ENCODE data around the gene PPM1E.

The PPM1E gene

GRCh38 chr17:58969612-58970011, 214.0 kb downstream of the PPM1E start:
- Histone ChIP-seq H3K9ac (ENCODE audit: insufficient read length, low read depth) (no peak overlapping the region), H3K36me3 (ENCODE audit: insufficient read depth, insufficient read length, low read length) (no peaks in the 10 kb centered on the region), H3K4me1 (ENCODE audit: insufficient read depth, insufficient read length) (no peaks in the 10 kb centered on the region), H3K9me3 (ENCODE audit: insufficient read depth, low read length) (no peaks in the 10 kb centered on the region), H3K4me3 (ENCODE audit: insufficient read length, low read depth) (no peak overlapping the region), H3K27me3 (ENCODE audit: insufficient read depth, insufficient read length) (no peaks in the 10 kb centered on the region)
- no peak for DNase-seq (ENCODE audit: low read depth, low spot score)
- no peak for TF ChIP-seq SUZ12 (IDR thresholded peaks at IDR 0.05; ENCODE audit: extremely low read depth, insufficient read depth, insufficient read length)
- no peak for TF ChIP-seq YY1 (IDR thresholded peaks at IDR 0.05; ENCODE audit: insufficient read depth, insufficient read length)
- TF ChIP-seq ZNF274 (IDR thresholded peaks at IDR 0.05; ENCODE audit: low read depth, low read length), result no peak

GRCh38 chr17:58970609-58971450, 215.2 kb downstream of the PPM1E start:
- Histone ChIP-seq H3K9me3 (ENCODE audit: insufficient read depth, low read length) (no peaks in the 10 kb centered on the region), H3K9ac (ENCODE audit: insufficient read length, low read depth) (no peak overlapping the region), H3K4me1 (ENCODE audit: insufficient read depth, insufficient read length) (no peaks in the 10 kb centered on the region), H3K27me3 (ENCODE audit: insufficient read depth, insufficient read length) (no peaks in the 10 kb centered on the region), H3K36me3 (ENCODE audit: insufficient read depth, insufficient read length, low read length) (no peaks in the 10 kb centered on the region), H3K4me3 (ENCODE audit: insufficient read length, low read depth) (no peak overlapping the region)
- TF ChIP-seq YY1 (IDR thresholded peaks at IDR 0.05; ENCODE audit: insufficient read depth, insufficient read length) (no peak), SUZ12 (IDR thresholded peaks at IDR 0.05; ENCODE audit: extremely low read depth, insufficient read depth, insufficient read length) (no peak), ZNF274 (IDR thresholded peaks at IDR 0.05; ENCODE audit: low read depth, low read length) (no peak)
- no peak for DNase-seq (ENCODE audit: low read depth, low spot score)

GRCh38 chr17:58974354-58974753, 218.7 kb downstream of the PPM1E start:
- no peak overlapping the region for H3K9ac ChIP-seq (ENCODE audit: insufficient read length, low read depth)
- H3K4me3 ChIP-seq (ENCODE audit: insufficient read length, low read depth), result no peak overlapping the region
- DNase-seq (ENCODE audit: low read depth, low spot score), result no peak
- no peaks in the 10 kb centered on the region for H3K9me3 ChIP-seq (ENCODE audit: insufficient read depth, low read length)
- no peaks in the 10 kb centered on the region for H3K36me3 ChIP-seq (ENCODE audit: insufficient read depth, insufficient read length, low read length)
- H3K4me1 ChIP-seq (ENCODE audit: insufficient read depth, insufficient read length), result no peaks in the 10 kb centered on the region
- no peaks in the 10 kb centered on the region for H3K27me3 ChIP-seq (ENCODE audit: insufficient read depth, insufficient read length)
- TF ChIP-seq SUZ12 (IDR thresholded peaks at IDR 0.05; ENCODE audit: extremely low read depth, insufficient read depth, insufficient read length), result no peak
- TF ChIP-seq YY1 (IDR thresholded peaks at IDR 0.05; ENCODE audit: insufficient read depth, insufficient read length), result no peak
- TF ChIP-seq ZNF274 (IDR thresholded peaks at IDR 0.05; ENCODE audit: low read depth, low read length), result no peak

- no peak overlapping the region for H3K4me3 ChIP-seq (ENCODE audit: insufficient read length, low read depth)
- TF ChIP-seq ZNF274 (IDR thresholded peaks at IDR 0.05; ENCODE audit: low read depth, low read length) (no peak), YY1 (IDR thresholded peaks at IDR 0.05; ENCODE audit: insufficient read depth, insufficient read length) (no peak), SUZ12 (IDR thresholded peaks at IDR 0.05; ENCODE audit: extremely low read depth, insufficient read depth, insufficient read length) (no peak)
- no peak for DNase-seq (ENCODE audit: low read depth, low spot score)
- H3K27me3 ChIP-seq (ENCODE audit: insufficient read depth, insufficient read length), result no peaks in the 10 kb centered on the region
- no peaks in the 10 kb centered on the region for H3K9me3 ChIP-seq (ENCODE audit: insufficient read depth, low read length)
- no peak overlapping the region for H3K9ac ChIP-seq (ENCODE audit: insufficient read length, low read depth)
- no peaks in the 10 kb centered on the region for H3K4me1 ChIP-seq (ENCODE audit: insufficient read depth, insufficient read length)
- H3K36me3 ChIP-seq (ENCODE audit: insufficient read depth, insufficient read length, low read length), result no peaks in the 10 kb centered on the region
Observed at GRCh38 chr17:58976541-58976940, 220.9 kb downstream of the PPM1E start.

GRCh38 chr17:58980706-58981481, 225.2 kb downstream of the PPM1E start:
- no peaks in the 10 kb centered on the region for H3K4me1 ChIP-seq (ENCODE audit: insufficient read depth, insufficient read length)
- no peak overlapping the region for H3K9ac ChIP-seq (ENCODE audit: insufficient read length, low read depth)
- no peaks in the 10 kb centered on the region for H3K27me3 ChIP-seq (ENCODE audit: insufficient read depth, insufficient read length)
- DNase-seq (ENCODE audit: low read depth, low spot score), result no peak
- H3K36me3 ChIP-seq (ENCODE audit: insufficient read depth, insufficient read length, low read length), result no peaks in the 10 kb centered on the region
- H3K9me3 ChIP-seq (ENCODE audit: insufficient read depth, low read length), result no peaks in the 10 kb centered on the region
- TF ChIP-seq ZNF274 (IDR thresholded peaks at IDR 0.05; ENCODE audit: low read depth, low read length), result no peak
- TF ChIP-seq SUZ12 (IDR thresholded peaks at IDR 0.05; ENCODE audit: extremely low read depth, insufficient read depth, insufficient read length), result no peak
- TF ChIP-seq YY1 (IDR thresholded peaks at IDR 0.05; ENCODE audit: insufficient read depth, insufficient read length), result no peak
- no peak overlapping the region for H3K4me3 ChIP-seq (ENCODE audit: insufficient read length, low read depth)

GRCh38 chr17:58982626-58983025, 227.0 kb downstream of the PPM1E start:
- H3K4me3 ChIP-seq (ENCODE audit: insufficient read length, low read depth), result no peak overlapping the region
- no peaks in the 10 kb centered on the region for H3K36me3 ChIP-seq (ENCODE audit: insufficient read depth, insufficient read length, low read length)
- TF ChIP-seq YY1 (IDR thresholded peaks at IDR 0.05; ENCODE audit: insufficient read depth, insufficient read length) (no peak), SUZ12 (IDR thresholded peaks at IDR 0.05; ENCODE audit: extremely low read depth, insufficient read depth, insufficient read length) (no peak), ZNF274 (IDR thresholded peaks at IDR 0.05; ENCODE audit: low read depth, low read length) (no peak)
- no peak for DNase-seq (ENCODE audit: low read depth, low spot score)
- H3K9me3 ChIP-seq (ENCODE audit: insufficient read depth, low read length), result no peaks in the 10 kb centered on the region
- H3K4me1 ChIP-seq (ENCODE audit: insufficient read depth, insufficient read length), result no peaks in the 10 kb centered on the region
- H3K9ac ChIP-seq (ENCODE audit: insufficient read length, low read depth), result no peak overlapping the region
- no peaks in the 10 kb centered on the region for H3K27me3 ChIP-seq (ENCODE audit: insufficient read depth, insufficient read length)

- Histone ChIP-seq H3K36me3 (ENCODE audit: insufficient read depth, insufficient read length, low read length) (no peaks in the 10 kb centered on the region), H3K4me3 (ENCODE audit: insufficient read length, low read depth) (no peak overlapping the region), H3K9me3 (ENCODE audit: insufficient read depth, low read length) (no peaks in the 10 kb centered on the region), H3K4me1 (ENCODE audit: insufficient read depth, insufficient read length) (peaks cover 3% of the 10 kb centered on the region), H3K27me3 (ENCODE audit: insufficient read depth, insufficient read length) (no peaks in the 10 kb centered on the region), H3K9ac (ENCODE audit: insufficient read length, low read depth) (no peak overlapping the region)
- no peak for TF ChIP-seq SUZ12 (IDR thresholded peaks at IDR 0.05; ENCODE audit: extremely low read depth, insufficient read depth, insufficient read length)
- no peak for TF ChIP-seq ZNF274 (IDR thresholded peaks at IDR 0.05; ENCODE audit: low read depth, low read length)
- TF ChIP-seq YY1 (IDR thresholded peaks at IDR 0.05; ENCODE audit: insufficient read depth, insufficient read length), result no peak
- no peak for DNase-seq (ENCODE audit: low read depth, low spot score)
Observed at GRCh38 chr17:58985367-58985766, 229.7 kb downstream of the PPM1E start.

Data from NT2/D1 (cell line).